Stimulated activated naive B cell treated with anti-CD40 and anti-IgM and Interleukin-4, amounts not matched to agents 10 μg/mL and 1 μg/mL and 100 μg/mL, for 72 hours (primary cell): ENCODE results near the gene CD209.
A peak's percentile ranks its signal among the peaks of the same experiment; 100 is the strongest.
"Not testable (repeated sequence)": the region's sequence is repeated elsewhere in the genome, so short reads cannot be mapped to it uniquely, and the experiment has no call there.

Experiments
- ATAC-seq, 2 donors: fragments of 150-1000 bp; cut with Tn5 transposase; replicated peaks; 2 replicates each; pipeline ENCODE4 v1.10.0; 2021; ENCODE audit warnings: moderate library complexity in 1 of 2
- DNase-seq: peaks from one replicate; pipeline ENCODE4 v3.0.0; 2021
- H3K27ac Mint-ChIP-seq: one replicate; pipeline ENCODE4 v1.8.0; 2022; ENCODE audit warnings: mild to moderate bottlenecking, mixed read lengths
- H3K27me3 Mint-ChIP-seq, 2 donors: one replicate each; pipeline ENCODE4 v1.8.0; 2022; ENCODE audit warnings: mixed read lengths in 2 of 2
- H3K36me3 Mint-ChIP-seq, 2 donors: one replicate each; pipeline ENCODE4 v1.8.0; 2022; ENCODE audit warnings: mixed read lengths in 2 of 2, mild to moderate bottlenecking in 1 of 2
- H3K4me1 Mint-ChIP-seq, 2 donors: one replicate each; pipeline ENCODE4 v1.8.0; 2022; ENCODE audit warnings: mixed read lengths in 2 of 2, mild to moderate bottlenecking in 1 of 2
- H3K4me3 Mint-ChIP-seq, 2 donors: one replicate each; pipeline ENCODE4 v1.8.0; 2022; ENCODE audit warnings: mild to moderate bottlenecking in 2 of 2, mixed read lengths in 2 of 2, moderate library complexity in 1 of 2
- H3K9me3 Mint-ChIP-seq, 2 donors: one replicate each; pipeline ENCODE4 v1.8.0; 2022; ENCODE audit warnings: mixed read lengths in 2 of 2, mild to moderate bottlenecking in 1 of 2

CD209 gene

DNA sequence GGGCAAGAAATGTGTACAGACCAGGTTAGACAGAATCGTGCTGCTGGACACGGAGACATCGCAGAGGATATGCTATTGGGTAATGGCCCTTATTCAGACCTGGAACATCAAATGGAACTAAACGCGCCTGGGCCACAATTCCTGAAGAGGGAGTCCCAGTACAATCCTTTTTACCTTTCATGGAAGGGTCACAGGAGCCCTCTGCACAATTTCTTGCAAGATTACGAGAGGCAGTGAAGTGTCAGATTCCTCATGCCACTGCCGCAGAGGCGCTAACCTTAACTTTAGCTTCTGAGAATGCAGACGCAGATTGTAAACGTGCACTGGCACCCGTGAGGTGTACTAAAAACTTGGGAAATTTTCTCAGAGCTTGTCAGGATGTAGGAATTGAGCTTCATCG is 33.8 kb upstream of the CD209 start:
- peaks cover 7 to 21% of the 10 kb centered on the region in 2 donors for H3K4me1 Mint-ChIP-seq
- peaks cover 13 to 15% of the 10 kb centered on the region in 2 donors for H3K27me3 Mint-ChIP-seq
- H3K27ac Mint-ChIP-seq, result no peak overlapping the region
- H3K9me3 Mint-ChIP-seq, result peaks cover 0 to 5% of the 10 kb centered on the region in 2 donors
- ATAC-seq (no peak), DNase-seq (no peak)
- H3K4me3 Mint-ChIP-seq, result no peak overlapping the region
- peaks cover 0 to 4% of the 10 kb centered on the region in 2 donors for H3K36me3 Mint-ChIP-seq

DNA sequence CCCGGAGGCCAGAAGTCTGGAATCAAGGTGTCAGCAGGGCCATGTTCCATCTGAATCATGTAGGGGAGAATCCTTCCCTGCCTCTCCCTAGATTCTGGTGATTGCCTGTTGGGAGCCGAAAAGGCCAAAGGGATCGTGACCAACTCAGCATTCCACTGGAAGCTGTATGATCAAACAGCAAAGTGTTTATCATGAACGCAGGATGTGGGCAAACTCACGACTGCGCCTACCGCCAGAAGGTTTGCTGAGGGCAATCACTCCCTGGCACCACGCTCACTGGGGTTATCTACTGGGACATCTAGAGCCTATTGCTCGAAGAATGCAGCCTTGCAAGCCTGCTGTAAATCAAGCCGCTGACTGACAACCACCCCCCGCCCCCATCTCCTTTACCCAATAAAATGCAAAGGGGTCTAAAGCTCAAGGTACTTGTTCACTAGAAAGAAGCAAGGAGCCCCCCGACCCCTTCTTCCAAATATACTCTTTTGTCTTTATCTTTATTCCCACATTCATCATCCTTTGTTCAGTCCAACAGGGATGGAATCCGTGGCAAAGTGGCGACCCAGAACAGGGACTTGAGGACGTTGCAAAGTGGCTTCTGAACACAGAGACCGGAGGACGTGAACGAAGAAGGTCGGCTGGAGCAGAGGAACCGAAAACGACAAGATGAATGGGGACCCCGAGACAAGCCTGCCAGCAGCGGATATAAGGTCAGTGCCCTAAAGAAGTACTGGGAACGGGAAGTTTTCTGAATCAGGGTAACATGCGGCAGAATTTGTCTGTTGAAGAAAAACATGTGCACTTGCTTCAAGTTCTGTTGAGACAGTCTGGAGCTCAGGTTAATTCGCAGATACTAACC is 32.5 kb upstream of the CD209 start:
- Mint-ChIP-seq H3K4me3 (no peak overlapping the region), H3K27ac (no peak overlapping the region), H3K4me1 (peaks cover 7 to 21% of the 10 kb centered on the region in 2 donors), H3K36me3 (no peaks in the 10 kb centered on the region), H3K9me3 (peaks cover 0 to under 1% of the 10 kb centered on the region in 2 donors), H3K27me3 (peaks cover 10 to 13% of the 10 kb centered on the region in 2 donors)
- DNase-seq, result no peak
- ATAC-seq, result no peak

DNA sequence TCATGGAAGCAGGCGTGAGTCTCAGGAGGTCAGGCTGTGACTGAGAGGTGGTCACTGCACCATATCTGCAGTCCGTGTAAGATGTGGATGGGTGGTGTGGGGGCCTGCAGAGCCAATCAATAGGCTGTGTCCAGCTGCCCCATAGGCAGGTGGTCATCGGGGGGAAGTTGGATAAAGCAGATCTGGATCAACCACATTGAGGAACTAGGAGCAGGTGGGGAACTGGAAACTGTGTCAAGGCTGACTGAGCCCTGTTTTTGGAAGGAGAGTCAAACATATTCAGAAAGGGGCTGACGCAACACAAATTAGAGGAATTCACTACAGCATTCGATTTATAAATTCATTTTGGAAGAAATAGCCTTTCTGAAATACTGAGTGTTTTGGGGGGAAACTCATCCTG is 30.7 kb upstream of the CD209 start:
- DNase-seq (no peak), ATAC-seq (peak; percentile 74 to 75)
- H3K36me3 Mint-ChIP-seq, result no peaks in the 10 kb centered on the region
- H3K27me3 Mint-ChIP-seq, result peaks cover 0 to 4% of the 10 kb centered on the region in 2 donors
- H3K4me3 Mint-ChIP-seq, result no peak overlapping the region
- peak overlapping the region; percentile 81 for H3K27ac Mint-ChIP-seq
- H3K9me3 Mint-ChIP-seq, result no peaks in the 10 kb centered on the region
- H3K4me1 Mint-ChIP-seq, result peaks cover 9 to 19% of the 10 kb centered on the region in 2 donors

DNA sequence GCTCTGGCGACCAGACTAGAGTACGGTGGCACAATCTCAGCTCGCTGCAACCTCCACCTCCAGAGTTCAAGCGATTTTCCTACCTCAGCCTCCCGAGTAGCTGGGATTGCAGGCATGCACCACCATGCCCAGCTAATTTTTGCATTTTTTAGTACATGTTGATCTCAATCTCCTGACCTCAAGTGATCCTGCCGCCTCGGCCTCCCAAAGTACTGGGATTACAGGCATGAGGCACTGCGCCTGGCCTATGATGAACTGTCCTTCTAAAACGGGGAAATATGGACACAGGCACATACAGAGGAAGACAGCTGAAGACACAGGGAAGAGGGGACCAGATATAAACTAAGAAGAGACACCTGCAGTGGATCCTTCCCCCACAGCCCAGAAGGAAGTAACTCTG is 28.4 kb upstream of the CD209 start:
- H3K27ac Mint-ChIP-seq, result no peak overlapping the region
- DNase-seq, result no peak
- H3K27me3 Mint-ChIP-seq, result no peaks in the 10 kb centered on the region
- no peak for ATAC-seq
- H3K36me3 Mint-ChIP-seq, result no peaks in the 10 kb centered on the region
- no peaks in the 10 kb centered on the region for H3K9me3 Mint-ChIP-seq
- H3K4me3 Mint-ChIP-seq, result no peak overlapping the region
- peaks cover 23 to 38% of the 10 kb centered on the region in 2 donors for H3K4me1 Mint-ChIP-seq

DNA sequence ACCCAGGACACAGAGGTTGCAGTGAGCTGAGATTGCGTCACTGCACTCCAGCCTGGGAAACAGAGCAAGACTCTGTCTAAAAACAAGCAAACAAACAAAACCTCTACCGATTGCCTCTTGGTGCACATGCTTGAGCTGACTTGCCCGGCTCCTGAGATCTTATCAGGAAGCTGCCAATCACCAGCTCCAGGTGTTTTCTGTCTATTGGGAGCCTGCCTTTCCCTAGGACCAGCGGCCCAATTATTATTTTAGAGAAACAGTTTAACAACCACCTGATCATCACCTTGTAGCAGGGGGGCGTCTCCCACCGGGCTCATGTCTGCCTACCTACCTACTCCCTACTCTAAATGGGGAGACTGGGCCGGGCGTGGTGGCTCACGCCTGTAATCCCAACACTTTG is 26.5 kb upstream of the CD209 start:
- Mint-ChIP-seq H3K4me1 (peaks cover 23 to 33% of the 10 kb centered on the region in 2 donors), H3K9me3 (no peaks in the 10 kb centered on the region), H3K4me3 (no peak overlapping the region), H3K36me3 (peaks cover 0 to 3% of the 10 kb centered on the region in 2 donors), H3K27ac (no peak overlapping the region), H3K27me3 (peaks cover 7 to 8% of the 10 kb centered on the region in 2 donors)
- DNase-seq, result no peak
- ATAC-seq, result no peak

DNA sequence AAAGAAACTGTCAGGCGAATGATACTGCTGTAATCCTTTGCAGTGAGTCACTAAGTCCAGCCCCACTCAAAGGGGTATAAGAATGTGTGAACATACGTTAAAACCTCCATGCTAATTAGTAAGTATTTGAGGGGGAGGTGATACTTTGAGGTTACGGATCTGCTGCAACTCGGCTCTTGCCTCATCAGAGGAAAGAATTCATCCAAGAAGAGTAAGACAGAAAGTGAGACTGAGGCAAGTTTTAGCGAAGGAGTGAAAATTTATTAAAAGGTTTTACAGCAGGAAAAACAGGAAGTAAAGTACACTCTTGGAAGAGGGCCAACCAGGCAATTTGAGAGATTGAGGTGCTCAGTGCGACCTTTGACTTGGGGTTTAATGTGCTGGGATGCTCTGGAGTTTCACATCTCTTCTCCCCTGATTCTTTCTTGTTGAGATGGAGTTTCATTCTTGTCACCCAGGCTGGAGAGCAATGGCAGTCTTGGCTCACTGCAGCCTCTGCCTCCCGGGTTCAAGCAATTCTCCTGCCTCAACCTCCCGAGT is 25.5 kb upstream of the CD209 start:
- peaks cover 7 to 8% of the 10 kb centered on the region in 2 donors for H3K27me3 Mint-ChIP-seq
- H3K27ac Mint-ChIP-seq, result peak overlapping the region; percentile 83
- no peaks in the 10 kb centered on the region for H3K9me3 Mint-ChIP-seq
- peaks cover 0 to 3% of the 10 kb centered on the region in 2 donors for H3K36me3 Mint-ChIP-seq
- H3K4me1 Mint-ChIP-seq, result peaks cover 18 to 26% of the 10 kb centered on the region in 2 donors
- H3K4me3 Mint-ChIP-seq, result peak overlapping the region in 1 of 2 donors; percentile 18
- ATAC-seq (peak; percentile 94 to 97), DNase-seq (no peak)

DNA sequence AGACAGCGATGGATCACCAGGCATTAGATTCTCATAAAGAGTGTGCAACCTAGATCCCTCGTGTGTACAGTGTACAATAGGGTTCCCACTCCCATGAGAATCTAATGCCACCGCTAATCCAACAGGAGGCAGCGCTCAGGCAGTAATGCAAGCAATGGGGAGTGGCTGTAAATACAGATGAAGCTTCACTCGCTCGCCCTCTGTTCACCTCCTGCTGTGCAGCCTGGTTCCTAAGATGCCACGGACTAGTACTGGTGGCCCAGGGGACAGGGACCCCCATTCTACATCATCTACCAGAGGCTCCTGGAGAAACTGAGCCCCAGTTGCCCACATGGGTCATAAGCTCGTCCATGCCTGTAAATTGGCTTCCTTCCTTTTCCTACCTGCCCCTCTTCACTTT is 23.7 kb upstream of the CD209 start:
- H3K4me1 Mint-ChIP-seq, result peaks cover 20 to 23% of the 10 kb centered on the region in 2 donors
- DNase-seq, result no peak
- no peaks in the 10 kb centered on the region for H3K9me3 Mint-ChIP-seq
- no peak overlapping the region for H3K27ac Mint-ChIP-seq
- peaks cover 0 to 6% of the 10 kb centered on the region in 2 donors for H3K36me3 Mint-ChIP-seq
- ATAC-seq, result no peak
- H3K4me3 Mint-ChIP-seq, result no peak overlapping the region
- peaks cover 8 to 13% of the 10 kb centered on the region in 2 donors for H3K27me3 Mint-ChIP-seq

DNA sequence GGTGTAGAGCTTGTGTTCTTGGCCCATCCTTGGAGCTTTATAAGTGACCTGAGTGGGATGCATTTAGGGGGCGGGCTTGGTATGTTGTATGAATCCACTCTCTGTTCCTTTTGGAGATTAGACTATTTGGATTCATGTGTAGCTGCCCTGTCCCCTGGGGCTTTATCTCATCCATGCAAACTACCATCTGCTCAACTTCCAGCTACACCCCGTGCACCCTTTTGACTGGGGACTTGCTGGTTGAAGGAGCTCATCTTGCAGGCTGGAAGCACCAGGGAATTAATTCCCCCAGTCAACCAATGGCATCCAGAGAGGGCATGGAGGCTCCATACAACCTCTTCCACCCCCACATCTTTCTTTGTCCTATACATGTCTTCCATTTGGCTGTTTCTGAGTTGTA is 21.8 kb upstream of the CD209 start:
- no peak for ATAC-seq

DNA sequence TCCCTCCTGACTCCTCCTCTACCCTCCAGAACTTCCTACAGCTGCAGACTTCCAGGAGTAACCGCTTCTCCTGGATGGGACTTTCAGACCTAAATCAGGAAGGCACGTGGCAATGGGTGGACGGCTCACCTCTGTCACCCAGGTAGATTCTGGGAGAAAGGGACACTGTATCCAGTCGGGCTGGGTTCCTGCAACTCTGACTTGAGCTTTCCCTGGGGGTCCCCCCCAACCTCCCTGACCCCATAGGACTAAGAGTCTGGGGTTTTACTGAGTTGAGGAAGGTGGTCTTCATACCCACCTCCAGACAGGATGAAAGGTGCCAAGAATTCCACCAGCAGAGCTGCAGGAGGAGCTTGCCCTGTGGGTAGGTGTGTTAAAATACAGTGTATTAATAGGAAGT is 20.2 kb upstream of the CD209 start:
- H3K4me3 Mint-ChIP-seq, result no peak overlapping the region
- H3K27me3 Mint-ChIP-seq, result peaks cover 19 to 23% of the 10 kb centered on the region in 2 donors
- ATAC-seq (no peak), DNase-seq (no peak)
- peaks cover 6% of the 10 kb centered on the region in 2 donors for H3K36me3 Mint-ChIP-seq
- H3K9me3 Mint-ChIP-seq, result no peaks in the 10 kb centered on the region
- peaks cover 25 to 39% of the 10 kb centered on the region in 2 donors for H3K4me1 Mint-ChIP-seq
- no peak overlapping the region for H3K27ac Mint-ChIP-seq

More for the DNA sequence above, 21.8 kb upstream of the CD209 start:
- H3K9me3 Mint-ChIP-seq, result no peaks in the 10 kb centered on the region
- peaks cover 0 to 6% of the 10 kb centered on the region in 2 donors for H3K36me3 Mint-ChIP-seq
- no peak overlapping the region for H3K4me3 Mint-ChIP-seq
- peaks cover 21 to 32% of the 10 kb centered on the region in 2 donors for H3K4me1 Mint-ChIP-seq
- no peak for DNase-seq
- peak overlapping the region; percentile 33 for H3K27ac Mint-ChIP-seq
- H3K27me3 Mint-ChIP-seq, result peaks cover 13% of the 10 kb centered on the region in 2 donors

DNA sequence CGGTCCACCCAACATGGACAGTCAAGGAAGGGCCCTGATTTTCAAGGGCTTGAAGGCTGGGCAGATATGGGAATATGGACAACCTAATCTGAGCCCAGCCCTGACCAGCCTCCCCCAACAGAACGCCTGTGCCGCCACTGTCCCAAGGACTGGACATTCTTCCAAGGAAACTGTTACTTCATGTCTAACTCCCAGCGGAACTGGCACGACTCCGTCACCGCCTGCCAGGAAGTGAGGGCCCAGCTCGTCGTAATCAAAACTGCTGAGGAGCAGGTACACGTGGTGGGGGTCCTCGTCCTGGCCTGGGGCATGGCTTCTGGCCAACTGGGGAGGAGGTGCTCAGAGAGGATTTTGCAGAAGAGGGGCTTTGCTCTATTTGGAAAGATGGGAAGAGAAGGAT is 19.2 kb upstream of the CD209 start:
- H3K27ac Mint-ChIP-seq, result no peak overlapping the region

DNA sequence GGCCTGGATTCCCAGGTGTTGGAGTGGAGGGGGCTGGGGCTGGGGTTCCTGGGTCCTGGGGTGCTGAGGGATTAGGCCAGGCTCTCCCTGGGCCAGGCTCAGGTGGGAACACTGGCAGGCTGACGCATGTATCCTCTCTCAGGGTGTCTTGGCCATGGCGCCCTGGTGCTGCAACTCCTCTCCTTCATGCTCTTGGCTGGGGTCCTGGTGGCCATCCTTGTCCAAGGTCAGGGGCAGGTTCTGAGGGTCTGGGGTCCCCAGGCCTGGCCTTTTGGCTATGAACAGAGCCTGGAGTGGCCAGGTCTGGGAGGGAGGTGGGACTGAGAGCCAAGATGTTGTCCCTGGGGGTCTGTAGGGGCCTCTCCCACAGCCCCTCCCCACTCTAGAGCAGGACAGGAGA is 17.7 kb upstream of the CD209 start:
- Mint-ChIP-seq H3K27me3 (peaks cover 19 to 22% of the 10 kb centered on the region in 2 donors), H3K4me1 (peaks cover 16 to 27% of the 10 kb centered on the region in 2 donors)
- not testable (repeated sequence) for H3K9me3 Mint-ChIP-seq, ATAC-seq, H3K4me3 Mint-ChIP-seq, DNase-seq, H3K27ac Mint-ChIP-seq, H3K36me3 Mint-ChIP-seq

More for the DNA sequence above, 19.2 kb upstream of the CD209 start:
- no peak for DNase-seq
- H3K27me3 Mint-ChIP-seq, result peaks cover 19 to 23% of the 10 kb centered on the region in 2 donors
- H3K4me3 Mint-ChIP-seq, result no peak overlapping the region
- peaks cover 19 to 33% of the 10 kb centered on the region in 2 donors for H3K4me1 Mint-ChIP-seq
- no peak for ATAC-seq
- peaks cover 6% of the 10 kb centered on the region in 2 donors for H3K36me3 Mint-ChIP-seq
- H3K9me3 Mint-ChIP-seq, result no peaks in the 10 kb centered on the region

DNA sequence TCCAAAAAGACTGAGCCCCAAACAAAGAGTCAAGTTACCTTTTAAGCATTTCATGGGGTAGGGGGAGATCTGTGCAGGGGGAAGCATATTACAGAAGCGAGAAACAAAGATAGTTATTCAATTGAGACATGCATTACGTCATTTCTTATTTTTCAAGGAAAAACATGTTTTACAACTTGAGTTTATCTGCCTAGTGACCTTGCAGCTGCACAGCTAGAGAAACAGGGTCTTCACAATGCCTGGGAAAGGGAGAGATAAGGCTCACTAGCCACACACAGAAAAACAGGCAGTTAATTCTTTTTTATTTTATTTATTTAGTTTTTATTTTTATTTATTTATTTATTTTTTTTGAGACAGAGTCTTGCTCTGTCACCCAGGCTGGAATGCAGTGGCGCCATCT is 16.8 kb upstream of the CD209 start:
- not testable (repeated sequence) for DNase-seq, ATAC-seq, H3K4me3 Mint-ChIP-seq, H3K9me3 Mint-ChIP-seq, H3K27ac Mint-ChIP-seq
- Mint-ChIP-seq H3K36me3 (peaks cover 5 to 13% of the 10 kb centered on the region in 2 donors), H3K27me3 (peaks cover 11 to 15% of the 10 kb centered on the region in 2 donors), H3K4me1 (peaks cover 16 to 27% of the 10 kb centered on the region in 2 donors)

DNA sequence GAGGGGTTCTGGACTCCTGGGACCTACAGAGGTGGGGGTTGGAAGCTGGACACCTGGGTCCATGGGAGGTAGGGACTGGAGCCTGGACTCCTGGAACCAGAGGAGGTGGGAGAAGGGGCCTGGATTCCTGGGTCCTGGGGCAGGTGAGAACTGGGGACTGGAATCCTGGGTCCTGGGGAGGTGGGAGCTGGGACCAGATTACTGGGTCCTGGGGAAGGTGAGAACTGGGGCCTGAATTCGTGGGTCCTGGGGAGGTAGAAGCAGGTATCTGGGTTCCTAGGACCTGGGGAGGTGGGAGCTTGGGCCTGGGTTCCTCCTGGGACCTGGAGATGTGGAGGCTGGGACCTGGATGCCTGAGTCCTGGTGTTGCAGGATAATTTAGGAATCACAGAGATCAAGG is 16.4 kb upstream of the CD209 start:
- Mint-ChIP-seq H3K9me3 (peaks cover 0 to 7% of the 10 kb centered on the region in 2 donors), H3K4me3 (peak overlapping the region in 1 of 2 donors; percentile 15), H3K27ac (peak overlapping the region; percentile 31), H3K4me1 (peaks cover 16 to 27% of the 10 kb centered on the region in 2 donors), H3K27me3 (peaks cover 11 to 15% of the 10 kb centered on the region in 2 donors), H3K36me3 (peaks cover 6 to 15% of the 10 kb centered on the region in 2 donors)
- DNase-seq (no peak), ATAC-seq (no peak)

DNA sequence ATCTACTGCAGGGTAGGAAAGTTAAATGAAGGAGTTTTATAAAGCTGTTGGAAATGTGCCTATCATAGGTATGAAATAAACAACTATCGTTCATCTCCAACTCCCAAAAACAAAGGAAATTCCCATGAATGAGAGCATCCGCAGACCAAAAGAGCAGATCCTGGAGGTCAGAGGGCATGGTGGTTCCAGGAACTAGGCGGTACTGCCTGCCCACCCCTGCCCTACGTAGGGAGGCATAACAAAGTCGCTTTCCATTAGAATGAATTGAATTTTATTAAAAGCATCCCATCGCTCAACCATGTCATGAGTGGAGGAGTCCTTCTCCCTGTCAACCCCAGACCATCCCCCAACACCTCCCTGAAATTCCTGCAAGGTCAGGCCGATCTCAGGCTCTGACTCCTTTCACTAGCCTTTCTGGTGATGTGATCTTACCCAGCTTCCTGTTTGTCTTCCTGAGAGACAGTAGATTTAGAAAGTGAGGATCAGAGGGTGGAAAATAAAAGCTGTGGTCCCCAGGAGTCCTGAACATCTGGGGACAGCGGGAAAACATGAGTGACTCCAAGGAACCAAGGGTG is 15.5 kb upstream of the CD209 start, which contains the start of gene CLEC4M:
Gene CLEC4M, plus strand, starts transcription at position 525 of the 575 bp plus-strand sequence. Its CDS starts 24 bp downstream, at position 549.
- Mint-ChIP-seq H3K4me1 (peaks cover 16 to 27% of the 10 kb centered on the region in 2 donors), H3K4me3 (peak within 1 kb of the TSS in 1 of 2 donors; percentile 15), H3K9me3 (peaks cover 4 to 9% of the 10 kb centered on the region in 2 donors), H3K27ac (peak within 1 kb of the TSS; percentile 31), H3K27me3 (peaks cover 11 to 15% of the 10 kb centered on the region in 2 donors), H3K36me3 (peaks cover 10 to 19% of the 10 kb centered on the region in 2 donors)
- DNase-seq (no peak), ATAC-seq (no peak)
